GM23248 (cell line): ENCODE measurements around the gene PAOX. TPM values are rescaled to one million over a fixed set of nuclear protein-coding genes. Genes with fewer than 3 reads are reported as not detected.

Experiments
- DNase-seq: peaks from one replicate; pipeline ENCODE4 v3.0.0-alpha.2; 2015
- H2AFZ ChIP-seq: fragments of 200-600 bp; sonication (generic); 2 replicates; pipeline ENCODE4 v1.6.1; 2016; ENCODE audit warnings: antibody characterized with exemption
- H3F3A ChIP-seq: fragments of 200-600 bp; sonication (generic); 2 replicates; pipeline ENCODE4 v1.6.1; 2016; ENCODE audit warnings: mild to moderate bottlenecking, antibody characterized with exemption, mixed run types; ENCODE audit not compliant: insufficient read depth
- H3K27ac ChIP-seq: fragments of 200-600 bp; sonication (generic); 2 replicates; pipeline ENCODE4 v1.5.1; 2016; ENCODE audit warnings: mild to moderate bottlenecking
- H3K27me3 ChIP-seq: fragments of 200-600 bp; sonication (generic); replicated peaks from 2 replicates; pipeline ENCODE4 v1.6.1; 2016; ENCODE audit warnings: mild to moderate bottlenecking; ENCODE audit not compliant: insufficient read depth
- H3K36me3 ChIP-seq: fragments of 200-600 bp; sonication (generic); 2 replicates; pipeline ENCODE4 v1.6.1; 2016; ENCODE audit warnings: low read depth, mild to moderate bottlenecking
- H3K4me1 ChIP-seq: fragments of 200-600 bp; sonication (generic); 2 replicates; pipeline ENCODE4 v1.6.1; 2016; ENCODE audit warnings: mild to moderate bottlenecking; ENCODE audit not compliant: insufficient read depth
- H3K4me2 ChIP-seq: fragments of 200-600 bp; sonication (generic); one replicate; pipeline ENCODE4 v1.6.1; 2016; ENCODE audit warnings: mild to moderate bottlenecking; ENCODE audit not compliant: unreplicated experiment
- H3K4me3 ChIP-seq: fragments of 200-600 bp; sonication (generic); 2 replicates; pipeline ENCODE4 v1.5.1; 2016; ENCODE audit warnings: mild to moderate bottlenecking
- H3K79me2 ChIP-seq: fragments of 200-600 bp; sonication (generic); 2 replicates; pipeline ENCODE4 v1.6.1; 2016; ENCODE audit warnings: mild to moderate bottlenecking; ENCODE audit not compliant: insufficient read depth
- H3K9ac ChIP-seq: fragments of 200-600 bp; sonication (generic); 2 replicates; pipeline ENCODE4 v1.6.1; 2016; ENCODE audit warnings: mild to moderate bottlenecking
- H3K9me2 ChIP-seq: fragments of 200-600 bp; sonication (generic); 2 replicates; pipeline ENCODE4 v1.6.1; 2016; ENCODE audit warnings: mixed run types, mild to moderate bottlenecking, moderate library complexity; ENCODE audit not compliant: insufficient read depth
- H3K9me3 ChIP-seq: fragments of 200-600 bp; sonication (generic); one replicate; pipeline ENCODE4 v1.6.1; 2017; ENCODE audit warnings: low read depth
- H4K20me1 ChIP-seq: fragments of 200-600 bp; sonication (generic); 2 replicates; pipeline ENCODE4 v1.6.0; 2016; ENCODE audit not compliant: insufficient read depth
- EZH2 ChIP-seq: fragments of 200-600 bp; sonication (generic); IDR thresholded peaks from 2 replicates; pipeline ENCODE4 v1.6.1; 2018; ENCODE audit warnings: antibody characterized with exemption, mild to moderate bottlenecking; ENCODE audit not compliant: insufficient read depth, poor library complexity, severe bottlenecking
- EZH2phosphoT487 ChIP-seq: fragments of 200-600 bp; sonication (generic); IDR thresholded peaks from 2 replicates; pipeline ENCODE4 v1.6.1; 2018; ENCODE audit warnings: antibody characterized with exemption, moderate library complexity, mild to moderate bottlenecking, low read depth; ENCODE audit not compliant: insufficient read depth
- WGBS, 2 experiments: methylation state at CpG; one replicate each; pipeline ENCODE4 v1.1.6; 2015 to 2017; ENCODE audit warnings: low lambda C conversion rate in 2 of 2, low coverage in 1 of 2; ENCODE audit errors: missing lambda C conversion rate in 2 of 2; 5-methylcytosine and 5-hydroxymethylcytosine counted together
- in situ Hi-C: fragments of 300-500 bp; cut with MboI; formaldehyde crosslinking; loops from 2 replicates; pipeline ENCODE4 v1.15.0; 2020
- polyA plus RNA-seq: library from polyadenylated mRNA; unstranded; fragments of >200 nt; fragmentation: Nextera tagmentation; extraction: Ambion mirVana; gene quantifications from 2 replicates; pipeline ENCODE4 v1.2.1, GENCODE V29; 2016
- total RNA-seq: library from RNA; depleted of rRNA; stranded (reverse); fragments of >200 nt; shearing (Covaris generic); gene quantifications from 2 replicates; pipeline ENCODE4 v1.2.3, GENCODE V29; 2014

Gene PAOX
- total and polyA plus RNA-seq, 2 experiments from 2014 or later: 4.1 to 4.5 TPM

DNA sequence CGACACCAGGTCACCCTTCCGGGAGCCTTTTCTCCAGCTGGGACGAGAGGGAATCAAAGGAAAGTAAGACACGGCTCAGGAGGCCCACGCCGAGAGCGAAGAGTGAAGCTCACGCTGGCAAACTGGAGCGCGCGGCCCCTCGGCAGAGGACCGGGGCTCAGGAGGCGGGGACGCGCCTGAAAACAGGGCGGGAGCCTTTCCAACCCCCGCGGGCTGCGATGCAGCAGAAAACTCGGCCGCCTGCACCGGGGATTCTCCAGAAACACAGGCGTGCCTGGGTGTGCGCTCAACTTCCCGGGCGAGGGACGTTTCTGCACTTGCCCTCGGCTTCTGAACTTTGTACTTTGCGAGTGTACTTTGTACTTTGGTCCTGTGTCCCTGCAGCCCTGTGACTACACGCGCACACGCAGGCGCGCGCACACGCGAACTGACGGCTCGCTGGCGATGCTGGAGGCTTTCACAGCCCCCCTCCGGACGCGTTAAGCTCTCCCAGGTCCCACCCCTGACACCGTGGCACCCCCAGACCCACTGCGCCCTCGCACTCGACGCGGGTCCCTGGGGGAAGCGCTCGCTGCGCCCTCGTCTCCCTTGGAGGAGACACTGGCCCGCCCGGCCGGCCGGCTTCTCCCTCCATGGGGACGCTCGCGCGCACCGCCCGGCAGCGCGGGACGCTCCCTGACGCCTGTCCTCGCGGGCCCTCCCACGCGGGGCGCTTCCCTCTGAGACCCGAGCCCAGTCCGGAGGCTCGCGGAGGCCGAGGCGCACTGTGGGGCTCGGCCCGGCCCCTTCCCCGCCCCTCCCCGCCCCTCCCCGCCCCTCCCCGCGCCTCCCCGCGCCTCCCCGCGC, 588 bp upstream of the PAOX start:
- Histone ChIP-seq H4K20me1 (no peaks in the 10 kb centered on the region), H3K9me3 (no peaks in the 10 kb centered on the region), H3K9me2 (no peaks in the 10 kb centered on the region), H3K4me1 (no peaks in the 10 kb centered on the region), H3K27ac (no peak overlapping the region), H3K36me3 (no peaks in the 10 kb centered on the region; the same call in 1 of the 2 replicates), H3K79me2 (no peaks in the 10 kb centered on the region), H3K9ac (peak overlapping the region; percentile 38; the same call in 1 of the 2 replicates), H3K4me2 (peak overlapping the region; percentile 73), H3K4me3 (peak overlapping the region; percentile 73), H2AFZ (peak overlapping the region; percentile 84), H3K27me3 (no peaks in the 10 kb centered on the region), H3F3A (no peaks in the 10 kb centered on the region)
- WGBS, 2 experiments: 1% methylated on average over 44 to 79 of the region's 90 CpGs
- in situ Hi-C loops: no loop called here
- TF ChIP-seq EZH2 (no peak), EZH2phosphoT487 (no peak)
- DNase-seq: peak; percentile 74

GRCh38 chr10:133379801-133380666, 972 bp downstream of the PAOX start:
- in situ Hi-C loops: no loop called here
- H3K27me3 ChIP-seq: no peaks in the 10 kb centered on the region
- no peak for DNase-seq
- H3K9me2 ChIP-seq: no peaks in the 10 kb centered on the region
- H3K36me3 ChIP-seq: no peaks in the 10 kb centered on the region; the same call in 1 of the 2 replicates
- peak overlapping the region; percentile 59 for H3K4me2 ChIP-seq
- H3K9ac ChIP-seq: peak overlapping the region; percentile 70
- H3K4me3 ChIP-seq: peak overlapping the region; percentile 79
- peak overlapping the region; percentile 88; the same call in 1 of the 2 replicates for H2AFZ ChIP-seq
- H3F3A ChIP-seq: no peaks in the 10 kb centered on the region
- 87 to 92% methylated on average over 25 to 36 of the region's 36 CpGs for WGBS, 2 experiments
- H3K27ac ChIP-seq: no peak overlapping the region
- H3K79me2 ChIP-seq: no peaks in the 10 kb centered on the region
- TF ChIP-seq EZH2 (no peak), EZH2phosphoT487 (no peak)
- H3K9me3 ChIP-seq: no peaks in the 10 kb centered on the region
- no peaks in the 10 kb centered on the region for H3K4me1 ChIP-seq
- no peaks in the 10 kb centered on the region for H4K20me1 ChIP-seq

DNA sequence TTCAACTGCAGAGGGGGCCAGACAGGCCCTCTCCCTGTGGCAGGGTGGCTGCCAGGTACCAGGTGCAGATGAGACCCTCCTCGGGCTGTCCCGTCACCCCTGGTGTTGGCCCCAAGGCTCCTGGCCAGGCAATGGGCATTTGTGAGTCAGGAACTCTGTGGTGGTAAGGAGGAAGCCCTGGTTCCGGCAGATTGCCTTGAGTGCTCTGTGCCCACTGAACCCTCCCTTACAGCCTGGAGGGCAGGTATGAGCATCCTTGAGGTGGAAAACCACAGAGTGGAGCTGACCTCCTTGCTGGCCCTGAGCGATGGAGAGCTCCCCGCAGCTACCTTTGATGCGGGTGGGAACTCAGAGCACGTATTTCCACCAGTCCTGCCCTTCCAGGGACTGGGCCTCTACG, 2.0 kb downstream of the PAOX start:
- 94 to 96% methylated on average over 8 of the region's 8 CpGs for WGBS, 2 experiments
- no peak overlapping the region for H2AFZ ChIP-seq
- no peak overlapping the region for H3K4me3 ChIP-seq
- no peak for DNase-seq
- no peaks in the 10 kb centered on the region for H3F3A ChIP-seq
- in situ Hi-C loops: no loop called here
- no peaks in the 10 kb centered on the region for H3K27me3 ChIP-seq
- no peak overlapping the region for H3K9ac ChIP-seq
- TF ChIP-seq EZH2: no peak
- TF ChIP-seq EZH2phosphoT487: no peak
- no peak overlapping the region for H3K27ac ChIP-seq
- no peaks in the 10 kb centered on the region for H4K20me1 ChIP-seq
- H3K36me3 ChIP-seq: no peaks in the 10 kb centered on the region; the same call in 1 of the 2 replicates
- H3K4me2 ChIP-seq: no peak overlapping the region
- H3K9me2 ChIP-seq: no peaks in the 10 kb centered on the region
- no peaks in the 10 kb centered on the region for H3K9me3 ChIP-seq
- no peaks in the 10 kb centered on the region for H3K79me2 ChIP-seq
- no peaks in the 10 kb centered on the region for H3K4me1 ChIP-seq

DNA sequence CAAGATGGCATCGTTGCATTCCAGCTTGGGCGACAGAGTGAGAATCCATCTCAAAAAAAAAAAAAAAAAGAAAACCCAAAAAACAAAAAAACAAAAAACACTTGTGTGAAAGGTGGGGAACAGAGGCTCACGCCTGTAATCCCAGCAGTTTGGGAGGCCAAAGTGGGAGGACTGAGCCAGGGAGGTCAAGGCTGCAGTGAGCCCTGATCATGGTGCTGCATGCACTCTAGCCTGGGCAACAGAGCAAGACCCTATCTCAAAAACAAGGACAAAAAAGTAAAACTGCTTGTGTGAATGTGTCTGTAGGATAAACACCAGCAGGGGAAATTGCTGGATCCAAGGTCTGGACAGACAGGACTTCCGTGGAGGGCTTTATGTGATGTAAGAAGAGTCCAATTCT, 4.5 kb downstream of the PAOX start:
- no peak for TF ChIP-seq EZH2
- TF ChIP-seq EZH2phosphoT487: no peak
- Histone ChIP-seq H3K9me2 (no peaks in the 10 kb centered on the region), H3K36me3 (no peaks in the 10 kb centered on the region; the same call in 1 of the 2 replicates), H3K9ac (no peak overlapping the region), H4K20me1 (no peaks in the 10 kb centered on the region), H2AFZ (no peak overlapping the region), H3K27ac (no peak overlapping the region), H3K4me3 (no peak overlapping the region), H3K9me3 (no peaks in the 10 kb centered on the region), H3K79me2 (no peaks in the 10 kb centered on the region), H3K27me3 (no peaks in the 10 kb centered on the region), H3F3A (no peaks in the 10 kb centered on the region), H3K4me2 (no peak overlapping the region), H3K4me1 (no peaks in the 10 kb centered on the region)
- in situ Hi-C loops: no loop called here
- WGBS, 2 experiments: 96 to 97% methylated on average over 4 of the region's 4 CpGs
- DNase-seq: no peak
